Mesenteric fat pad (tissue), 1 donor: ENCODE results near the gene POLR2C. TPM values are rescaled to one million over a fixed set of nuclear protein-coding genes. Genes with fewer than 3 reads are reported as not detected.

ENCODE experiments used
- DNase-seq: peaks from one replicate; pipeline ENCODE4 v3.0.0-alpha.2; 2020; ENCODE audit warnings: low spot score
- total RNA-seq: library from RNA; stranded (reverse); fragmentation: NEBNext Ultra II Directional; extraction: Animal tissue kit (Norgen Biotek cat#: 25700); gene quantifications from one replicate; pipeline ENCODE4 v1.2.1, GENCODE V29; 2021
- donor health status: DM: yes; HTN: yes; CAD: no.

POLR2C gene
- total RNA-seq, 1 donor from 2014 or later: 42.9 TPM

- peak; percentile 99 for DNase-seq
Measured at GRCh38 chr16:57447186-57447962, 15.1 kb upstream of the POLR2C start, which contains the start of the genes CIAPIN1 and COQ9. Gene CIAPIN1, minus strand, starts transcription at chr16:57447385. Its CDS starts 6,457 bp downstream, at chr16:57440928. Gene COQ9, plus strand, starts transcription at chr16:57447479. Its CDS starts 27 bp downstream, at chr16:57447506.

- no peak for DNase-seq
Measured at GRCh38 chr16:57452021-57452420, 10.5 kb upstream of the POLR2C start.

- no peak for DNase-seq
Measured at GRCh38 chr16:57462978-57463362, 491 bp downstream of the POLR2C start.

DNA sequence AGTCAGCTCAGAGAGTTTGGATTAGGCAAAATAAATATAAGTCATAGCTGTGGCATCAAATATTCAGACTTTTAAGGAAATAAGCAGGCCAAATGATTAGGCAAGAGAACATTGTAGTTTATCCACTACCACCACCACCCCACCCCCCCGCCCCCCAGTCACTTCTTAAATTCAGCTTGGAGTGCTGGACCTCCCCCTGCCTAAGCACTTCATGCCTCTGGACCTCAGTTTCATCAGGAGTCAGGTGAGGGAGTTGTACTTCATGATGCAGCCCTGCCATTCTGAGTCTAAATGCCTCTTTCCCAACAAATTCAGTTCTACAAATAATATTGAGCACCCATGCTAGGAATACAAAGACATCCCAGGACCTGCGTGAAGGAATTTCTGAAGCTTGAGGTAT, 2.0 kb downstream of the POLR2C start:
- no peak for DNase-seq

GRCh38 chr16:57468346-57468745, 5.9 kb downstream of the POLR2C start:
- DNase-seq: no peak

GRCh38 chr16:57469046-57469445, 6.6 kb downstream of the POLR2C start:
- no peak for DNase-seq

GRCh38 chr16:57469917-57470470, 7.5 kb downstream of the POLR2C start:
- no peak for DNase-seq

- no peak for DNase-seq
Measured at GRCh38 chr16:57470711-57471110, 8.2 kb downstream of the POLR2C start.

DNA sequence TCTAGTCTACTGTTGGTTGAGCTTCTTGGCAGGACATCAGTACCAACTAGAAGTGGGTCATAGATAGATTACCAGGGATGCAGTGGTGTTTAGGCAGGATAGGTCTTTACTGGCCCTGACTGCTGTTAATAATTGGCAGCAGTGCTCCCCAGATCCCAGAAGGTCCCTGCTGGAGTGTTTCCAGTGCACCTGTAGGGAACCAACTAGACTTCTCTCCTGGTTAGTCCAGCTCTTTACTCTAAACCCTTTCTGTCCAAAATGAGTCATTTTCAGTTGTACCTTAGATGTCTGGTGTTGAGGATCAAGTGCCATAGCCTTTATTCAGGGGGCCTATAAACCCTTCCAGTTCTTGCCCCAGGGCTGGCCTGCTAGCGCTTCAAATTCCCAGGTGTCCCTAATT, 8.7 kb downstream of the POLR2C start:
- DNase-seq: no peak

DNA sequence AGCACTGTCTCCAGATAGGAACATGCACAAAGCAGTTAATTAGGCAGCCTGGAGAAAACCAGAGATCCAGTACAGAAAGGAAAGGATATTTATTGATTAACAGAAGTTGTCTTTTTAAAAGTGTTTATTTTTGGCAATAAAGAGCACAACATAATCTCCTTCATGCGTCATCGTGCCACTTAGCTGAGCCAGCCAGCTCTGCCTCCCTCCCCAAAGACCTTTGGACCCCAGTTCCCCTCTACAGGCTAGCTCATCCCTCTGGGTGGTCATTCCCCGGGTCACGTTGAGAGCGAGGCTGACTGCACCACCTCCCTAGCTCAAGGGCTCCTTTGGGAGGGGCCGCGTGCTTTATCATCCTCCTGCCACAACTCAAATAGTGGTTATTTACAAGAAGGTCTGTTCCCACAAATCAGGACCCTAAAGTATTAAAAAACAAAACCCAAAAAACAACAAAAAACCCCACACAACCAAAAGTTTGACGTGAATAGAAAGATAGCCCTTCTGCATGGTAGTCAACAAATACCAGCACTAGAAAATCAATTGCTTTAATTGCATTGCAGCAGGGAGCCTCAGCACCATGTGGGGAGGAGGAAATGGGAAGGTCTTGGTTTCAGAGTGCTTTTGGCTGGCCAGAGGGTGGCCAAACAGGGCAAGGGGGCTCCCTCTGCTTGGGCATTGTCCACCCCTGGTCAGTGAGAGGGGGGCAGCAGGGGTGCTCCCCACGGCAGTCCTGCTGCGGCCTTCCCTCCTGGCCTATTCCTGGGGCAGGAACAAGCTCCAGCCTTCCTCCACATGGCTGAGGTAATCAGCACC, 9.6 kb downstream of the POLR2C start:
- no peak for DNase-seq

GRCh38 chr16:57472665-57473060, 10.2 kb downstream of the POLR2C start:
- no peak for DNase-seq

- no peak for DNase-seq
Measured at GRCh38 chr16:57473176-57473840, 10.8 kb downstream of the POLR2C start.

GRCh38 chr16:57473906-57474305, 11.4 kb downstream of the POLR2C start:
- DNase-seq: no peak

- no peak for DNase-seq
Measured at GRCh38 chr16:57474671-57475661, 12.5 kb downstream of the POLR2C start.

DNA sequence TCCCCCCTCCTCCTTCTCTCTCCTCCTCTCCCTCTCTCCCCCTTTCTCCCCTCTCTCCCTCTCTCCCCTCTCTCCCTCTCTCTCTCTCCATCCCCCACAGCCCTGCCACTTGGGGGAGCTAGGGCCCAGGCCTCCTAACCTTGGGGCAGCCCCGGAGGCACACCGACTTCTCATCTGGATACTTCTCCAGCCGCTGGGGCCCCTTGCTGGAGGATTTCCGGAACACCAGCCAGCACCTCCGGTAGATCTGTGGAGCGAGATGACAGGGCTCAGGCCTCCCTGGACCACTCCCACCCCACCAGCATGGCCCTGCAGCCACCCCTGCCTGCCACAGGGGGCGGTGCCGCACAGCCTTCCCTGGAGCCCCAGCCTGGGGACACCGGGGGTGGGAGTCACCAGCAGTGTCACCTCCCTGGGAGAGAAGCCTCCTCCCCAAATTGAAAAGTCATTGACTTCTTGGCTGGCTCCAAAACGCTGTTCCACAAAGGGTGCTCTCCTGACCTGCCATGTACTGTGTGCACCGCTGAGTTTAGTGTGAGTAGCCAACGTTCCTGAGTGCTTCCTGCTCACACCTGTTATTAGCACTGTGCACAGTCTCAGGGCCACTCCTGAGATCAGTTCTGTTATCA, 13.3 kb downstream of the POLR2C start:
- DNase-seq: no peak

DNA sequence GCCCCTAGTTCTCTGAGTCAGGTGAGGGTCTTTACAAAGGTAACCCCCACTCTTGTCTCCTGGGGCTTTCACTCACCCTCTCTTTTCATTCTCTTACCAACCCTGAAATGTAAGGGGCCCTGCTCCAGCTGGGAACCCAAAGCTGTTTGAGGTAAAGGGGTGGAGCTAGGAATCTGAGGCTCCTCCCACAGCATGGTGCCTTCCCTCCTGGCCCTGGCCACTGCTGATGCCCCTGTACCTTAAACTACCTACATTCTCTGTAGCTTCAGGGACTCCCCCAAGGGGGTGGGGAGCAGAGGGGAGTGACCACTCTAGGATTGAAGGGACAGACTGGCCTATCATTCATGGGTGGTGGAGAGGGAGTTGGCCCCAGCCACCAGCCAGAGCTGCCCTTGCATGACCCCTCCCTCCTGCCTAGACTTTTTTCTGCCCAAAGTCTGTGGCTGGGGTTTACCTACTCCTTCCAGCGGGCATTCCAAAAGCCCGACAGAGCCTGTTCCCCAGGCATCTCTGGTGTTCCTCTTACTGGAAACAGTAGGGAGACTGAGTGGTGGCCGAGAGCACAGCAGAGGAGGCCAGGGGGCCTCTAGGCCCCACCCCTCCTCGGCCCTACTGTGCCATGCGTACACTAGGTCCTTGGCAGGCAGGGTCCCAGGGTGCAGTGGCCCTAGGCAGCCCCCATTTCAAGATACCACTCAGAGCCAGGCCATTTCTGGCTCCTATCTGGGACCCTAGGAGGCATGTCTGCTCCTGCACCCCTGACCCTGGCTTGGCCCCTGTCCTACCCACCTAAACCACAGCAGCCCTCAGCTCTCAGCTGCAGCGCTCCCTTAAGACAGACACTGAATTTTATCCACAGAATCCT, 14.3 kb downstream of the POLR2C start:
- DNase-seq: peak; percentile 72

DNA sequence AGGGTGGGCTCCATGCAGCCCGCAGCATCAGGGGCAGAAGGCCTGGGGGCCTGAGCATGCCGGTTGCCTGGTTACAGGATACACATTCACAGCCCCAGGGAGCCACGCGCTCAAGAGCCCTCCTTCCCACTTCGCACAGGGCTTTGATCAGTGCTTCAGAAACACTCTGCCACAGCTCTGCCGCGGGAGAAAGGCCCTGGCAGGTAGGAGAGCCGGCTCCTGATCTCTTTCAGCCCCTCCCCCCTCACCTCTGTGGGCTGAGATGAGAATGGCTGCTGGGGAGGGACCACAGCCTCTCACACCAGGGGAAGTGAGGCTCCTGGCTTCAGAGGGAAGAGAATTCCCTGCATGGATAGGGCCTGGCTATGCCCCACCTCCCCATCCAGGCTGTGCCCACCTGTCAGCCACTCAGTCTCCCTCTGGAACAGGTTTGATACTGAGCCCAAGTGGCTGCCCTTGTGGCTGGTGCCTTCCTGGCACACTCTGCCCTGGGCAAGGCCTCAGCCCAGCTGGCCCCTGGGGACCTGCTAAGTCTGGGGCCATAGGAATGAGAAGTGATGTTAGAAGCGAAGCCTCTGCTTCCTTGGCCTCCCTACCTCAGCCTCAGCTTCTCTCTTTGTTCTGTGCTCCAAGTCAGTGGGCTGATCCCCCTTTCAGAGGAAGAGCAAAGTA, 15.2 kb downstream of the POLR2C start:
- peak; percentile 81 for DNase-seq
